ENCODE results near the gene MTCL1.

The MTCL1 gene

DNA sequence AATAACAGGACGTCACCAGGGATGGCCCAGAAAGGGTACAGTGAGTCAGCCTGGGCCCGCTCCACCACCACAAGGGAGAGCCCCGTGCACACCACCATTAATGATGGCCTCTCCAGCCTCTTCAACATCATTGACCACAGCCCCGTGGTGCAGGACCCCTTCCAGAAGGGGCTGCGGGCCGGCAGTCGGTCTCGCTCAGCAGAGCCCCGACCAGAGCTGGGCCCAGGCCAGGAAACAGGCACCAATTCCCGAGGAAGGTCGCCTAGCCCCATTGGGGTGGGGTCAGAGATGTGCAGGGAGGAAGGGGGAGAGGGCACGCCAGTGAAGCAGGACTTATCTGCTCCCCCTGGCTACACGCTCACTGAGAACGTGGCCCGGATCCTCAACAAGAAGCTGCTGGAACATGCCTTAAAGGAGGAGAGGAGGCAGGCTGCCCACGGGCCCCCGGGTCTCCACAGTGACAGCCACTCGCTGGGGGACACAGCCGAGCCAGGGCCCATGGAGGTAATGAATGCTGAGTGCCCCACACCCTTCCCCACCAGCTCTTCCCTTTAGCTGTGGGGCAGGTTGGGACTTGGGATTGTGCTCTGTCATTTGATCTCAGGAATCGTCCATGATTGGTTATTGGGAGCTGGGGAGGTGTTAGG is 120.5 kb downstream of the MTCL1 start:
- DNase-seq (ENCODE audit: low spot score in 2 of 2) (no peak), ATAC-seq (ENCODE audit: low read depth) (no peak)
- peaks cover 1% of the 10 kb centered on the region for H3K27me3 Mint-ChIP-seq
- H3K36me3 Mint-ChIP-seq = no peaks in the 10 kb centered on the region
- no peaks in the 10 kb centered on the region for H3K9me3 Mint-ChIP-seq
- H3K4me1 Mint-ChIP-seq = peaks cover 3% of the 10 kb centered on the region
- H3K27ac Mint-ChIP-seq = no peak overlapping the region
- H3K4me3 Mint-ChIP-seq = no peak overlapping the region

DNA sequence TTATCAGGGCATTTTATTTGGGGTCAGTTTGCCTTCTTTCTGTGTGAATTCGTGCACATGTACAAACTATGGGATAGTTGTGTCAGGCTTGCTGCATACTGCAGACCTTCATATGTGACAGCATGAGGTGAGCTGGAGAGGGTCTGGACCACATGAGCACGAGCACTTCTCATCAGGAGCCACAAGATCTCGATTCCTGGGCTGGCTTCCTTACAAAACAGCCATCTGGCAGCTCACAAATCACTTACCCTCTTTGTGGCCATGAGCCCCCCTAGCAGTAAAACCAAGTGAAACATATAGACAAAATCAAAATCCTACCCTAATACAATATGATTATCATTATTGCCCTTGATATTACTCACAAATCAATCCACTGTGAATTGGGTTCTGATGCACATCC is 121.2 kb downstream of the MTCL1 start:
- ATAC-seq (ENCODE audit: low read depth) (no peak), DNase-seq (ENCODE audit: low spot score in 2 of 2) (no peak)
- no peaks in the 10 kb centered on the region for H3K9me3 Mint-ChIP-seq
- H3K4me1 Mint-ChIP-seq = peaks cover 3% of the 10 kb centered on the region
- H3K27ac Mint-ChIP-seq = no peak overlapping the region
- no peaks in the 10 kb centered on the region for H3K27me3 Mint-ChIP-seq
- H3K36me3 Mint-ChIP-seq = no peaks in the 10 kb centered on the region
- no peak overlapping the region for H3K4me3 Mint-ChIP-seq

DNA sequence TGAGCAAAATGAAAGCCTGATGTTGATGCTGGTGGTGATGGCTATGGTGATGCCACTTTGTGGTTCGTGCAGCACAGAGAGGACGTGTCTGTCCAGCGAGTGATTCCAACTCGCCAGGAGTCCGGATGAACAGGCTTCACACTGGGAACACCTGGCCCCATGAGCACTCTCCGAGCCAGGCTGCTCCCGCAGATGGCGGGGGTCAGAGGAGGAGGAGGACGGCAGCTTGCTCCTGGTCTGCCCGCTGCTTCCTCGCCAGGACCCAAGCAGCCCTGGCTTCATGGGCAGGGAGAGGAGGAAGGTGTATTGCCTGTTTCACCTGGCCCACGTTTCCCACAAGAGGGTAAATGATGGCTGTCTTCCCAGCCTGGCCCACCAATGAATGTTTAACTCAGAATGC is 121.6 kb downstream of the MTCL1 start:
- Mint-ChIP-seq H3K36me3 (no peaks in the 10 kb centered on the region), H3K27me3 (no peaks in the 10 kb centered on the region), H3K4me1 (peaks cover 3% of the 10 kb centered on the region), H3K4me3 (no peak overlapping the region), H3K9me3 (no peaks in the 10 kb centered on the region), H3K27ac (no peak overlapping the region)
- DNase-seq (ENCODE audit: low spot score in 2 of 2) (no peak), ATAC-seq (ENCODE audit: low read depth) (no peak)

DNA sequence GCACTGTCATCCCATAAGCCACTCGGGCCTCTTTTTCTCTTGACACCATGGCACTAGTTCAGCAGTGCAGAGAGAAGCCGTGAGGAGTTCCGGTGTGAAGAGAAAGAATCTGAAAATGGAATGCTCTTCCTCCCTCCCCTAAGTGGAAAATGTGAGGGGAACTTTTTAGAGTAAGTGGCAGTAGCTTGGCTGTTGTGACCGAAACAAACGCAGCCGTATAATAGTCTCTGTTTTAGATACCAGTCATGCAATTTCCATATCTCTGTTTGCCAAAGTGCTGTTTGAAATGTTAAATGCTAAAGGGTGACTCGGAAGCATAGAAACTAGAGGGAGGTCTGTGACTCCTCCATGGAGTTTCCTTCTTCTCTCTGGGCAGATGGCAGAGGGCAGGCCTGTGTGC is 122.9 kb downstream of the MTCL1 start:
- peaks cover 3% of the 10 kb centered on the region for H3K4me1 Mint-ChIP-seq
- ATAC-seq (ENCODE audit: low read depth) (no peak), DNase-seq (ENCODE audit: low spot score in 2 of 2) (no peak)
- no peaks in the 10 kb centered on the region for H3K9me3 Mint-ChIP-seq
- H3K4me3 Mint-ChIP-seq = no peak overlapping the region
- no peaks in the 10 kb centered on the region for H3K27me3 Mint-ChIP-seq
- H3K36me3 Mint-ChIP-seq = no peaks in the 10 kb centered on the region
- H3K27ac Mint-ChIP-seq = no peak overlapping the region

DNA sequence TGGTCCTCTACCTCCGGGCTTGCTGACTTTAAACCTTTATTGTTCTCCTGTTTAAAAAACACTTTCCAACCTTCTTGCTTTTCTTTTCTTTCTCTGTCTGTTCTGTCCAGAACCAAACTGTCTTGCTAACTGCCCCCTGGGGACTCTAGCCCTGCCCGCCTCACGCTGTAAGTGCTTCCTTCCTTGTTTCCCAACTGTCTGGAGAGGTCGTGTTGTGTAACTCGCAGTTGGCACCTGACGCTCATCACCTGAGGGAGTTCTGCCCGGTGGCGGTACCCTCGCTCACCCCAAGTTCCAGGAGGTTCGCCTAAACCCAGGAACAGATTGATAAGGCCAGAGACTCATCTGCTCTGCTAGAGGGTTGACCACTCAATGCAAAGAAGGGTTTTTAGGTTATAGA is 123.4 kb downstream of the MTCL1 start:
- H3K9me3 Mint-ChIP-seq = peaks cover 2% of the 10 kb centered on the region
- no peak overlapping the region for H3K4me3 Mint-ChIP-seq
- no peaks in the 10 kb centered on the region for H3K36me3 Mint-ChIP-seq
- no peak for DNase-seq (ENCODE audit: low spot score in 2 of 2)
- ATAC-seq (ENCODE audit: low read depth) = no peak
- no peaks in the 10 kb centered on the region for H3K27me3 Mint-ChIP-seq
- H3K4me1 Mint-ChIP-seq = peaks cover 3% of the 10 kb centered on the region
- H3K27ac Mint-ChIP-seq = no peak overlapping the region

DNA sequence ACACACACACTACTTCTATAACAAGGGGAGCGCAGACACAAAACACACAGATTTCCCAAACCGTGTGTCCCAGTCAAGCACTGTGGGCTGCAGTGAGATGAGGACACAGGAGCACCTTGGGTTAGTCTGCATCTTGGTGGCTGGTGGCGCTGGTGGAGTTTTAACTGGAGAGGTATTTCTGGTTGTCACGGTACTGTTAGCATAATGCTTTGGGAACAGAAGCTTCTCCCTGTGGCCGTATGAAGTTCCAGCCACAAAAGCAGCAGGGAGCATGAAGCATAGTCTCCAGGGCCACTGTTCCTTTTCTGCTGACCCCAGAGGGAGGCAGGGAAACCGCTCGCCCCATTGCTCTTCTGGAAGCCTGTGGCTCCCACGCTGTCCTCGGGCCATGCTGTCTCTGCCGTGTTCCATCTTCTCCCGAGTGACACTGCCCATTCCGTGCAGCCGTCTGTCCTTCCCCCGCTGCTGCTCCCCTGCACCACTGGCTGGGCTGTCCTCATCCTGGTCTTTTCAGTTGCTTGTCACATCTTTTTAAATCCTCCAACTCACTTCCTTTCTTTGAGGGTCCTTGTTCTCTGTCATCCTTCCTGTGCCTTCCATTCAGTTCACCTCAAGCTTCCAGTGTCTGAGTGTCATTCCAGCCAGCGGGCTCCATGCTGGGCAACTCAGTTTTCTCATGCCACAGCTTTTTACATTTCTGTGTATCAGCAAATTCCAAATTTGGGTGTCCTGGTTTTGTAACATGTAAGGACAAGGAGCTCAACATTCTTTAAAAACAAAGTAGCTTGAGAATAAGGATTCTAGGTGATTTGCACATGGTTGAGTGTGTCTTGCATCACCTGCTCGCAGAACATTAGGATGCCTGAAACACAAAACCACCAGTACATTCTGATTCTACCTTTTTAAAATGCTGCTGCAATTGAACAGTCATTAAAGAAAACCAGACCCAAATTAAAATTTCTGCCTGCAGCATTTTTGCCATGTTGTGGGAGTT is 125.0 kb downstream of the MTCL1 start:
- H3K4me1 Mint-ChIP-seq = peaks cover 3% of the 10 kb centered on the region
- no peak overlapping the region for H3K27ac Mint-ChIP-seq
- no peak overlapping the region for H3K4me3 Mint-ChIP-seq
- DNase-seq (ENCODE audit: low spot score in 2 of 2) = no peak
- peaks cover 4% of the 10 kb centered on the region for H3K27me3 Mint-ChIP-seq
- peaks cover 2% of the 10 kb centered on the region for H3K9me3 Mint-ChIP-seq
- H3K36me3 Mint-ChIP-seq = no peaks in the 10 kb centered on the region
- ATAC-seq (ENCODE audit: low read depth) = no peak

DNA sequence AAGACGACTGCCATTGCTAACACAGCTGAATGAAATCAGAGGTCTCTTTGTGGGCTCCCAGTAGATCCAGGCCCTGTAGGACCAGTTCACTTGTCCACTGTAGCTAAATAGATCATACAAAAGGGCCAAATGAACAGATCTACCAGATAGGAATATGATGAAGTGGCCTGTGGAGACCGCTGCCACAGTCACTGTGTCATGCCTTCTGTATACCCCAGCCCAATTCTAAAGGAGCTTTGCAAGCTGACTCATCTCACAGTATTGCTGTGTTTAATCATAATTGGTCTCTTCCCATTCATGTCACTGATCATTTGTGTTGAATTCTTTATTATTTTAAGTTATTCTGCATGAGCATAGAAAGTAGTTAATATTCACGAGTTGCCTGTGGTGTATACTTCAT is 125.8 kb downstream of the MTCL1 start:
- Mint-ChIP-seq H3K4me3 (no peak overlapping the region), H3K36me3 (no peaks in the 10 kb centered on the region), H3K27me3 (peaks cover 4% of the 10 kb centered on the region), H3K27ac (no peak overlapping the region), H3K9me3 (peaks cover 2% of the 10 kb centered on the region), H3K4me1 (peaks cover 3% of the 10 kb centered on the region)
- DNase-seq (ENCODE audit: low spot score in 2 of 2) = no peak
- ATAC-seq (ENCODE audit: low read depth) = no peak

DNA sequence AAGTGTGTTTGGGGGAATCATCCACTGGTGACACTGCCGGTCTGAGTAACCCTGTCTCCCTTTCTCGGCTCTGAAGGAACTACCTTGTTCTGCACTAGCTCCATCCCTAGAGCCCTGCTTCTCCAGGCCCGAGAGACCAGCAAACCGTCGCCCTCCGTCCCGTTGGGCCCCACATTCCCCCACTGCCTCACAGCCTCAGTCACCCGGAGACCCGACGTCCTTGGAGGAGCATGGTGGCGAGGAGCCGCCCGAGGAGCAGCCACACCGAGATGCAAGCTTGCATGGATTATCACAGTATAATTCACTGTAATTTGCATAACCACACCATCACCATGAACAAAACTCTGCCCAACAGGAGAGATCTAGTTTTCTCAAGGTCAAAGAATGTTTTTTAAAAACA is 126.2 kb downstream of the MTCL1 start:
- H3K27ac Mint-ChIP-seq = no peak overlapping the region
- no peak overlapping the region for H3K4me3 Mint-ChIP-seq
- H3K9me3 Mint-ChIP-seq = peaks cover 2% of the 10 kb centered on the region
- no peak for DNase-seq (ENCODE audit: low spot score in 2 of 2)
- no peak for ATAC-seq (ENCODE audit: low read depth)
- peaks cover 4% of the 10 kb centered on the region for H3K27me3 Mint-ChIP-seq
- peaks cover 3% of the 10 kb centered on the region for H3K4me1 Mint-ChIP-seq
- H3K36me3 Mint-ChIP-seq = no peaks in the 10 kb centered on the region

DNA sequence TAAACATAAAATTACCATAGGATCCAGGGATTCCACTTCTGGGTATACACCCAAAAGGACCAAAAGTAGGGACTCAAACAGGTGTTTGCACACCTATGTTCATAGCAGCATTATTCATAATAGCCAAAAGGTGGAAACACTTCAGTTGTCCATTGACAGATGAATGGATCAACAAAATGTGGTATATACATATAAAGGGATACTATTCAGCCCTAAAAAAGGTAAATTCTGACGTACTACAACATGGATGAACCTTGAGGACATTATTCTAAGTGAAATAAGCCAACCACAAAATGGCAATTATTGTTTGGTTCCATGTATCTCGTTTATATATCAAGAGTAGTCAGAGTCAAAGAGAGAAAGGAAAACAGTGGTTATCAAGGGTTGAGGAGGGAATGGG is 128.1 kb downstream of the MTCL1 start:
- DNase-seq (ENCODE audit: low spot score in 2 of 2) (no peak), ATAC-seq (ENCODE audit: low read depth) (no peak)
- Mint-ChIP-seq H3K27ac (no peak overlapping the region), H3K4me1 (peaks cover 3% of the 10 kb centered on the region), H3K27me3 (peaks cover 5% of the 10 kb centered on the region), H3K9me3 (peaks cover 6% of the 10 kb centered on the region), H3K4me3 (no peak overlapping the region), H3K36me3 (peaks cover 4% of the 10 kb centered on the region)

DNA sequence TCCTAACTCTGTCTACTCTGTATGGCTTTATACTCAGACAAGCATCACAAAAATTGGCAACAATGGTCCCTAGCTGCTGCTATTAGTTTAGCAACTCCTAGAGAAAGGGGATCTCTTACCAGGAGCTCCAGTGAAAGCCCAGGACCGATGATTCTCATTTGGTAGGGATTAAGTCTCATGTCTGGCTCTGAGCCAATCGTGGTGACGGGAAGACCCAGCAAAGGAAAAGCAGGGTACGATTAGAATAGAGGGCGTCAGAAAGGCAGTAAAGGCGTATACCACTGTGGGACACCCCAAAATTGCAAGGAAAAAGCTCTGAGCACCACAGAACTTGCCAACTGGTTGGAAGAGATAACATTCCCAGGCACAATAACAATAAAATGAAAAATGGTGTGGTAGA is 129.5 kb downstream of the MTCL1 start:
- ATAC-seq (ENCODE audit: low read depth) (no peak), DNase-seq (ENCODE audit: low spot score in 2 of 2) (no peak)
- peaks cover 6% of the 10 kb centered on the region for H3K9me3 Mint-ChIP-seq
- H3K4me1 Mint-ChIP-seq = no peaks in the 10 kb centered on the region
- no peak overlapping the region for H3K4me3 Mint-ChIP-seq
- no peak overlapping the region for H3K27ac Mint-ChIP-seq
- H3K27me3 Mint-ChIP-seq = peaks cover 5% of the 10 kb centered on the region
- H3K36me3 Mint-ChIP-seq = peaks cover 4% of the 10 kb centered on the region

DNA sequence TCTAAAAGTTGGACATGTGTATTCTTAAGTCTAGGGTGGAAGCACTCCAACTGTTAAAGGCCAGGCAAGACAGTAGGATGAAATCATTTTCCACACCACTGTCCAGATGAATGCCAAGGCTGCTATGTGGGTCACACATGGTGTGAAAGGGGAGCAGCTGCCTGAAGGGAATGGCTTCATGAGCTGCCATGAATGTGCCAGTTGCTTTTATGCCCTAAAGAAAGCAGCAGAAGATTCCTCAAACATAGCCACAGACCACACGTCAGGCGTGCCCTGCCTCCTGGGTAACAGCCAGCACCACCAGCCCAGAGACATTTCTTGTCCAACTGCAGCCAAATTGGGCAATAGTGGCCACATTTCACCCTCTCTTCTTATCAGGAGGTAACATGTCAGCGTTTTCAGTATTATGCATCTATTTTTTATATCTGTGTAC is 130.2 kb downstream of the MTCL1 start:
- peaks cover 6% of the 10 kb centered on the region for H3K9me3 Mint-ChIP-seq
- H3K27me3 Mint-ChIP-seq = peaks cover 5% of the 10 kb centered on the region
- no peak overlapping the region for H3K27ac Mint-ChIP-seq
- H3K4me1 Mint-ChIP-seq = no peaks in the 10 kb centered on the region
- ATAC-seq (ENCODE audit: low read depth) (no peak), DNase-seq (ENCODE audit: low spot score in 2 of 2) (no peak)
- no peak overlapping the region for H3K4me3 Mint-ChIP-seq
- peaks cover 4% of the 10 kb centered on the region for H3K36me3 Mint-ChIP-seq

DNA sequence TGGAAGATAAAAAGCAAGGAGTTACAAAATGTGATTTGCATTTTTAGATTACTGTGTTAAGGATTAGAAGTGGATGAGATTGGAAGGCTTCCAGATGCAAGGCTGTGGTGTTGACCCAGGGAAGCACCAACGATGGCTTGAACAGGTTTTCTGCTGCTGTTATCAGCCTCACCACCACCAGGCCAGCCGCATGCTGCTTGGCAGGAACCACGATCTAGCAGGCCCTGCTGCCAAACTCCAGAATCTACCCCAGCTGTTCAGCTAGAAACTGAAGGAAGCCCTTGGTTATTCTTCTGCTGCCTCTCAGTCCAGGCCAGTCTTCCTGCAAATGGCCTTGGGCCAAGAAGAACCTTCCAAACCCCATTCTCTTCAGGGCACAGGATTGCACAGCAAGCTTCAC is 133.9 kb downstream of the MTCL1 start:
- no peak overlapping the region for H3K27ac Mint-ChIP-seq
- H3K27me3 Mint-ChIP-seq = peaks cover 5% of the 10 kb centered on the region
- H3K4me1 Mint-ChIP-seq = no peaks in the 10 kb centered on the region
- ATAC-seq (ENCODE audit: low read depth) (no peak), DNase-seq (ENCODE audit: low spot score in 2 of 2) (no peak)
- H3K9me3 Mint-ChIP-seq = peaks cover 4% of the 10 kb centered on the region
- H3K4me3 Mint-ChIP-seq = no peak overlapping the region
- peaks cover 4% of the 10 kb centered on the region for H3K36me3 Mint-ChIP-seq

DNA sequence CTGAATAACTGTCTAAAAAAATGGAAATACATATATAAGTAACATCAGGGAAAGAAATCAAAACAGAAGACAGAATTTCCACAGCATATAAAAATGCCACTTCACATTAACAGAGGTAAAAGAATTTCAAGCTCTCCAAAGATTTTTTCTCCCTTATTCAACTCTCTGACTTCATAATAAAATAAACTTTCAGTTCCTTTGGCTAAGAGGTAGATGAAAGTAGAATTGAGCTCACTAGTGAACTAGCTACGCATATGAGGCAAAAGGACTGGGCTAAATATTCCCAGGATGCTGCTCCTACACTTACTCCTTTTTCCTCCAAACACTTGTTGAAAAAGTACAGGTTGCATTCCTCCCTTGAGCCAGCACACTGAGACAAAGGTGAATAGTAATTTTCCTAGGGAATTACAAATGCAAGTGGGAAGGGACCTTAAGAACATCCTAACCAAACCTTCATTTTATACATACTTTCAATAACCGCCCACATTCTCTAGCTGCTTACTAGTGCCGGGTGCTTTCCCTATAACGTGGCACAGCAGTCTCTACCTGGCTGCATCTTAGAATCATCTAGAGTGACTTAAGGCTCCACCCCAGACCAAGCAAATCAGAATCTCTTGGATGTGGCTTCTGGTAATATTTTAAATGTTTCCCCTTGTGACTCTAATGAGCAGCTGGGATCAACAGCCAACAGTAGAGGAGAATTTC is 136.6 kb downstream of the MTCL1 start:
- ATAC-seq (ENCODE audit: low read depth) (no peak), DNase-seq (ENCODE audit: low spot score in 2 of 2) (no peak)
- Mint-ChIP-seq H3K27ac (no peak overlapping the region), H3K36me3 (peaks cover 3% of the 10 kb centered on the region), H3K27me3 (peaks cover 2% of the 10 kb centered on the region), H3K4me3 (no peak overlapping the region), H3K4me1 (no peaks in the 10 kb centered on the region), H3K9me3 (peaks cover 4% of the 10 kb centered on the region)

DNA sequence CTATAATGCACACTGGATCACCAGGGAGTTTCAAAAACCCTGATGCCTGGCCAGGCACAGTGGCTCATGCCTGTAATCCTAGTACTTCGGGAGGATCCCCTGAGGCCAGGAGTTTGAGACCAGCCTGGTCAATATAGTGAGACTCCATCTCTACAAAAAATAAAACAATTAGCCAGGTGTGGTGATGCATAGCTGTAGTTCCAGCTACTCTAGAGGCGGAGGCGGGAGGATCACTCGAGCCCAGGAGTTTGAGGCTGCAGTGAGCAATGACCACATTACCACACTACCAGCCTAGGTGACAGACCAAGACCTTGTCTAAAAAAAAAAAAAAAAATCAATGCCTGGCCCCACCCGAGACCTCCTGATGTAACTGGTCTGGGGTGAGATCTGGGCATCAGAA is 137.2 kb downstream of the MTCL1 start:
- Mint-ChIP-seq H3K9me3 (no peaks in the 10 kb centered on the region), H3K4me1 (no peaks in the 10 kb centered on the region), H3K27me3 (peaks cover 3% of the 10 kb centered on the region), H3K36me3 (no peaks in the 10 kb centered on the region), H3K27ac (no peak overlapping the region), H3K4me3 (no peak overlapping the region)
- DNase-seq (ENCODE audit: low spot score in 2 of 2) (no peak), ATAC-seq (ENCODE audit: low read depth) (no peak)

Data from memory B cell (primary cell).